NCI-H2196 (cell line): Measurements from ENCODE around the gene ONECUT1.
"Not testable (repeated sequence)": the region's sequence is repeated elsewhere in the genome, so short reads cannot be mapped to it uniquely, and the experiment has no call there.

Experiments
- DNase-seq: peaks from one replicate; lab custom pipeline; 2025; ENCODE audit not compliant: unreplicated experiment; lab: John Stamatoyannopoulos, UW

The ONECUT1 gene

DNA sequence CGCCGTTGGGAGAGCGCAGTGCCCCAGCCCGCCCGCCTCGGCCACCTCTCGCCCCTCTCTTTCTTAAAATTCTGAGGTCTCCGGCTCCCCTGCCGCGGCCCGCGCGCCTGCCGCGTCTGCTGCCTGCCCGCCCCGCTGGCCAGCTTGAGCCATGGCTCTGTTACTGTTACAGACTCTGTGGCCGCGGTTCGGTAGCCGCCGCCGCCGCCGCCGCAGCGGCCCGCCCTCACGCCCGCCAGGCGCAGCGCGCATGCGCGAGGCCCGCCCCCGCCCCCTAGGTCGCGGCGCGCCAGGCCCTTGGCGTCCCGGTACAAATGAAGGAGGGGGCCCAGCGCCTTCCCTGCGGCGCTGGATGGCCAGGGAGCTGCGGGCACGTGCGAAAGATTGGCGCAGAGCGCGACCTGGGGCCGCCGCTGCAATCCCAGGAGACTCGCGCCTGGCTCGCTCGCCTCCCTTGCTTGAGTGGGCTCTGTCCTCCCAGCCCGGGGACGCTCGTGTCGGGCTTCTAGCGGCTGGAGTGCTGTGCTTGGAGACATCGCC, at the start of gene ONECUT1:
ONECUT1 (minus strand) TSS at position 168 of the 540 bp plus-strand sequence. CDS start 452 bp downstream, outside the sequence.
- DNase-seq, result peak; percentile 36

DNA sequence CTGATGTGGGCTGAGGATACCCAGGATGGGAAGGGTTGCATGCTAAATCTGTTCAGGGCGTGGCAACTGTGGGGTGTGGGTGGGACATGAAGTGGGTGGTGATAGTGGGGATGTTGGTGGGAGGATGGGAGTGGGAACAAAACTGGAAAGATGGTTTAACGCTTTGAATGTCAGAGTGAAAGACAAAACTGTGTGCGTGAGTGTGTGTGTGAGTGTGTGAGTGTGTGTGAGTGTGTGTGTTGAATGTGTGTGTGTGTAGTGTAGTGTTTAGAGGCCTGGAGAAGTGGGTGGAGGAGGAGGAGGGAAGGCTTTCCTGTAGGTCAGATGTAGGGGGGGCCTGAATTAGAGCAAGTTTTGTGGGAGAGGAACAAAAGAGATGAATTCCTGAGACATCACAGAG, 44.2 kb upstream of the ONECUT1 start:
- DNase-seq, result no peak

- not testable (repeated sequence) for DNase-seq
These were observed 34.2 kb upstream of the ONECUT1 start for GRCh38 chr15:52824169-52824942.

GRCh38 chr15:52822475-52822874, 32.3 kb upstream of the ONECUT1 start:
- no peak for DNase-seq

DNA sequence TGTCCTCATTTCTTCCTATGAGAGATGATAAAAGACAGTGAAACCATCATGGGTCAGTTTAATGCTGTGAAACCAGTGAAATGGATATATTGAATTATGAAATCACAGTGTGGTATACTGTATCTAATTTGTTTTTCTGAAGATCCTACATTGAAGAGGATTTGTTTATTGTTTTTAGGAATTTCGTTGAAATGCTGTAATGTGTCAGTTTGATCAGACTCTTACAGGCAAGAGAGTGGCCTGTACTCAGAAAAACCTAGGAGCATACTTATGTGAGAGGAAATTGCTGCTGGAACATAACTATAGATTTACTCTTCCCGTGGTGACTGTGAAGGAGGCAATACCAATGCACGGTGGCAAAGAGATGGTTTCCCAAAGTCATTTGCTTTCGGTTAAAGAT, 29.1 kb upstream of the ONECUT1 start:
- DNase-seq, result no peak

DNA sequence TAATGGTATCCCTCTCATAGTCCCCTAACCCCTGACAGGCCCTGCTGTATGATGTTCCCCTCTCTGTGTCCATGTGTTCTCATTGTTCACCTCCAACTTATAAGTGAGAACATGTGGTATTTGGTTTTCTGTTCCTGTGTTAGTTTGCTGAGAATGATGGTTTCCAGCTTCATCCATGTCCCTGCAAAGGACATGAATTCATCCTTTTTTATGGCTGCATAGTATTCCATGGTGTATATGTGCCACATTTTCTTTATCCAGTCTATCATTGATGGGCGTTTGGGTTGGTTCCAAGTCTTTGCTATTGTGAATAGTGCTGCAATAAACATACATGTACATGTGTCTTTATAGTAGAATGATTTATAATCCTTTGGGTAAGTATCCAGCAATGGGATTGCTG, 25.8 kb upstream of the ONECUT1 start:
- not testable (repeated sequence) for DNase-seq

- no peak for DNase-seq
These were observed 18.9 kb upstream of the ONECUT1 start for GRCh38 chr15:52808996-52809395.

DNA sequence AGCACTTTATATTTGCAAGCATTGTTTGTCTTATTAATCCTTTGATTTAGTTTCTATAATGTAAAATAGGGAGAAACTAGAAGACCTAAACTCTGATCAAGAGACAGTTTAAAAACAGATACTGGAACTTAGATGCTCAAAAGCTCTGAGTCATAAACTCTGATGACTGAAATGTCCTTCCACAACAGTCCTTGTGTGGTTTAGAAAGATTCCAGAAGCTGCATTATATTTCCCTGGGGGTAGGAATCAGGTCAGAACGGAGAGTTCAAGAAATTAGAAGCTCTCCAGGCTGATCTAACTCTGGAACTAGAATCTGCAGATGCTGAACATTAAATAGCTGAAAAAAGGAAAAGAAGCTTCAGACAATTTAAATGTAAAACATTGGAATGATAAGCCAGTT, 18.3 kb upstream of the ONECUT1 start:
- DNase-seq, result no peak

GRCh38 chr15:52806284-52806655, 16.1 kb upstream of the ONECUT1 start:
- DNase-seq, result no peak

GRCh38 chr15:52805351-52806283, 15.5 kb upstream of the ONECUT1 start:
- no peak for DNase-seq

GRCh38 chr15:52804526-52805081, 14.5 kb upstream of the ONECUT1 start:
- no peak for DNase-seq

DNA sequence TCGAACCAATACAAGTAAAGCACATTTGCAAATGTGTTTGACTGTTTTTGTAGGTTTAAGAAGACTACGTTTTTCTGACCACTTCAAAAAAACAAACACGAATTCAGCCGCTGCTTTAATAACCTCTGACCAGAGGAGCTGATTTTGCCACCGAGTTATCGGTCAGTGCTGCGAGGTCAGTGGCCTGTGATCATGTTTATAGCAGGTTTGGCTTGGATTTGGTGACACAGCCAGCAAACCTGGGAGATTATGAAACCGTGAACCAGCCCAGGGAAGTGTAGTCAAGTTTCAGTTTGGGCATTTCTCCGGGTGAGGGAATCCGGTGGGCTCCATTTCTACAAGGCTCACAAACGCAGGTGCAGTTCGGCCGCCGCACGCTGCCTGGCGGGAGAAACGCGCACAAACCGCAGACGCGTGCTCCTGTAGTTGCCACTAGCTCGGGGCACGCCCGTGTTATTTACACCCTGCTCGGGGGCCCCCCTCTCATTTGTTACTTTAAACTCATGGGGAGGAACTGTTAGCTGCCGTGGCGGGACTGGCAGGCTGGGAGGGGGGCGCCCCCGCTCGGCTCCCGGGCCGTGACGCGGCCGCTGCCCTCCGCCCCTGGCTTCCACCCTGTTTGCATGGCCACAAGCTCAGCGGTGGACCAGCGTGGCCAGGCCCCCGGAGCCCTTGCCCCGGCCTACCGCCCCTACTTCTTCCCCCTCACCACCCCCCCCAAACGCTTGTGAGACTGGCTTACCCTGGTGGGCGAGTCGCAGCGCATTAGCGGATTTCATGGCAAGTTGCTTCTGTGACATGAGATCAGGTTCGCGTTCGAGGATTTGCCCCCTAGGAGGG, 13.6 kb upstream of the ONECUT1 start:
- DNase-seq, result no peak

DNA sequence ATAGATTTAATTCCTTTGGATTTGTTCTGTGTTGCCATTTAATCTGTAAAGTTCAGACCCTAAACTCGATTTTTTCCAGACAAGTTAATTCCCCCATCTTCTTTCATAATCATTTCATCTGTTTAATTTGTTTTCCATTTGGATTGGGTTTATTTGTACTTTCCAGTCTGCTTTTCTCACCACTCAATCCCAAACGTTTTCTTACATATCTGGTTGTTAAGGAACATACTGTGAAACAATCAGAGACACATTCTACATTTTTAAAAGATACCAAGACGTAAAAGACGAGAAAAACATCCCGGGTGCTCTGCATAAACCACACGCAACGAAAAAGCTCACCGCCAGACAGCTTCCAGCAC, 13.0 kb upstream of the ONECUT1 start:
- DNase-seq, result no peak

DNA sequence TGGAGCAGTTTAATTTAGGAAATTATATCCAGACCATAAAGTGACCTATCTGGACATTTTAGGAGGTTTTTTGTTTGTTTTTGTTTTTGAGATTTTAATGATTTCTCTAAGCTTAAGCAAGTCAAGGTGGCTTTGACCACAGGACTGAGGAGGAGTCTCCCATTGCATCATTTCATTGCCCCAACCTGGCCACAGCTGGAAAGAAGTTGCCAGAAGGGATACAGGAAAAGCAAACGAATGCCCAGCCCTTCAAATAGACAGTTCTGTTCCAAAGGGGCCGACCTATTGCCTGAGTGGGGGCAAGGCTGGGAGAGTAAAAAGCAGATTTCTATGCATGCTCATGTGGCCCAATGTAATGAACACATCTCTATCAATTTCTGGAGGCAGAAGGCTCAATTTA, 12.0 kb upstream of the ONECUT1 start:
- no peak for DNase-seq

- DNase-seq, result no peak
These were observed 11.6 kb upstream of the ONECUT1 start for GRCh38 chr15:52801748-52802085.

DNA sequence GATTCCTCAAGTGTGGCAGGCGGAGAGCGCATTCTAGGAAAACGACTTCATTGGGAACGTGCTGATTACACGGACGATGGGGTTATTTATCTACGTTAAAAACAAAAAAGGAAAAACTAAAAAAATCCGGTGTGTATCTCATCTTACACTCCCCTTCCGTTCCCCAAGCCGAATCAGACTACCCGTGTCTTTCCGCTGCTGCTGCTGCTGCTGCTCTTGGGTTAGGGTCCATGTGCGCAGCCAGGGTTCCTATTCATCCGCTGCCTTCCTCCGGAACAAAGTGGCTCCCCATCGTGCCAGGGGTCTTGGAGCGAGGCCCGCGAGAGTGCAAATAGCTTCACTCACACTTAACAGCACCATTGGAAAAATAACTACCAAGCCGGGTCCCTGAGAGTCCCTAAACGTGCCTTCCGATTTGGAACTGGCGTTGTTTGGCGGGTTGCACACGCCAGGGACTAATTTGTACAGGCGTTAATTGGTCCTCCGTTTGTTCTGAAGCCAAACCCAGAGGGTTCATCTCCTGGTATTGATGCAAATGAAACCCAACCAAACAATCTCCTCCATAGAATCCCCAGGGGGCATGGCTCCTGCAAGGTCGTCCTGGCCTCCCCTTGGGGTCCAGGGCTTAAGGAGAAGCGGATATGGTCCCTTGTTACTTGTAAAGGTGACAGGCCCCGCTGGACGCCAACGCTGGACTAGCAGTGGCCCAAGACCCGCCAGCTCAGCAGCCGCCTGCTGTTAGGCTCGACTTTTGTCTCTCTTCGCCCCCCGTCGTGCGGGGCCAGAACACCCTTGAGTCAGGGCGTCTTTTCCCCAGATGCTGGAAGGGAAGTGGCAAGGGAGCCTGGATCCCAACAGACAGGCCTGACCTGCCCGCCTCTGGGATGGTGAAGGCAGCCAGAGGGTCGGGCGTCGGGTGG, 11.0 kb upstream of the ONECUT1 start:
- no peak for DNase-seq

- DNase-seq, result no peak
These were observed 9.1 kb upstream of the ONECUT1 start for GRCh38 chr15:52799145-52799811.

DNA sequence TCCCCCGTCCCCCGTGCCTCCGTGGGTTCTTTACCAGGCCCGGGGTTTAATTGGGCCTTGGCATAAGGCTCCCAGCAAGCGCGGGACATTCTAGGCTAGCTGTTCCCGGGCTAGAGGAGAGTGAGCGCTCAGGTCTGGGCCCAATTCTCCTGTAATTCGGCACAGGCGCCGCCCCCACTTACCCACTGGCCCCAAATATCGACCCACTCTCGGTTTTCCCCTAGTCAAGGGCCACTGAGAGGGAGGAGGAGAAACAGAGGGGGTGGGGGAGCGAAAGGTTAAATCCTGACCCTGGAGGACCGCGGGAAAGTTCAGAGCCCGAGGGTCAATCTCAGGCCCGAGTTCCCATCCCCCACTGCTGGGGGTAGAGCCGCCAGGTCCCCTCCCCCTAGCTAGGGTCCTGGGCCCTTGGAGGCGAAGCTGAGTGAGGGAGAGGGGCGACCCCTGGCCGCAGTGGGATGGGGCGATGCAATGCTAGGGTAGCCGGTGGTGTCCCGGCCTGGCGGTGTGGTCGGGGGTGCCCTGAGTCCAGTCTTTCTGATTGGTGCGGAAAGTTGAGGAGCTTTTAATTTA, 8.5 kb upstream of the ONECUT1 start:
- DNase-seq, result no peak
